Ishikawa (cell line): ENCODE measurements around the gene ZMIZ1.

Experiments used
- CEBPB ChIP-seq: IDR thresholded peaks from 2 replicates; pipeline ENCODE4 v1.6.1; 2012
- CREB1 ChIP-seq: IDR thresholded peaks from 2 replicates; pipeline ENCODE4 v1.6.1; 2012; ENCODE audit warnings: low read depth
- EGR1 ChIP-seq: IDR thresholded peaks from 2 replicates; pipeline ENCODE4 v1.6.1; 2012
- EP300 ChIP-seq: IDR thresholded peaks from 2 replicates; pipeline ENCODE4 v1.6.1; 2012; ENCODE audit warnings: borderline replicate concordance
- NFIC ChIP-seq: IDR thresholded peaks from 2 replicates; pipeline ENCODE4 v1.6.1; 2012
- RAD21 ChIP-seq: IDR thresholded peaks from 2 replicates; pipeline ENCODE4 v1.6.1; 2012; ENCODE audit warnings: low read depth
- TAF1 ChIP-seq: IDR thresholded peaks from 2 replicates; pipeline ENCODE4 v1.6.1; 2012; ENCODE audit warnings: low read depth, mild to moderate bottlenecking
- TCF12 ChIP-seq: IDR thresholded peaks from 2 replicates; pipeline ENCODE4 v1.6.1; 2012; ENCODE audit warnings: low read depth
- TEAD4 ChIP-seq: IDR thresholded peaks from 2 replicates; pipeline ENCODE4 v1.6.1; 2012
- YY1 ChIP-seq: IDR thresholded peaks from 2 replicates; pipeline ENCODE4 v1.6.1; 2012; ENCODE audit warnings: low read depth
- TF ChIP-seq, protein P1 (sequence below): IDR thresholded peaks from 2 replicates; pipeline ENCODE4 v1.6.1; 2012; ENCODE audit warnings: low read depth, mild to moderate bottlenecking
- TF ChIP-seq, protein P2 (sequence below): IDR thresholded peaks from 2 replicates; pipeline ENCODE4 v1.6.1; 2012
- TF ChIP-seq, protein P3 (sequence below): IDR thresholded peaks from 2 replicates; pipeline ENCODE4 v1.6.1; 2012

DNA sequence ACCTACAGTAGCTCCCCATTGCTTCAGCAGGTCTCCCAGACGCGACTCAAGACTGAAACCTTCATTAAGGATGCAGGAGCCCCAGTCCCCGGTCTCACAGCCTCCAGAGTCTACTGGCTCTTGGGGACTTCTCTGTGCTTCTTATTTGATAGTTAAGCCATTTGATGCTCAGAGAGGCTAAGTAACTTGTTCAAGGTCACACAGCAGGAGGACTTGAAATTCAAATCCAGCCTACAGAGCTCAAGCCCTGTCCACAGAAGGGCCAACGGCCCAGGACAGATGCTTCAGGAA lies 21.2 kb upstream of the ZMIZ1 start:
- TF ChIP-seq EP300 (no peak), CREB1 (no peak), NFIC (no peak), YY1 (no peak), RAD21 (no peak), EGR1 (no peak), TAF1 (no peak), TEAD4 (no peak), CEBPB (no peak), TCF12 (no peak)
- TF ChIP-seq, protein P1, sequence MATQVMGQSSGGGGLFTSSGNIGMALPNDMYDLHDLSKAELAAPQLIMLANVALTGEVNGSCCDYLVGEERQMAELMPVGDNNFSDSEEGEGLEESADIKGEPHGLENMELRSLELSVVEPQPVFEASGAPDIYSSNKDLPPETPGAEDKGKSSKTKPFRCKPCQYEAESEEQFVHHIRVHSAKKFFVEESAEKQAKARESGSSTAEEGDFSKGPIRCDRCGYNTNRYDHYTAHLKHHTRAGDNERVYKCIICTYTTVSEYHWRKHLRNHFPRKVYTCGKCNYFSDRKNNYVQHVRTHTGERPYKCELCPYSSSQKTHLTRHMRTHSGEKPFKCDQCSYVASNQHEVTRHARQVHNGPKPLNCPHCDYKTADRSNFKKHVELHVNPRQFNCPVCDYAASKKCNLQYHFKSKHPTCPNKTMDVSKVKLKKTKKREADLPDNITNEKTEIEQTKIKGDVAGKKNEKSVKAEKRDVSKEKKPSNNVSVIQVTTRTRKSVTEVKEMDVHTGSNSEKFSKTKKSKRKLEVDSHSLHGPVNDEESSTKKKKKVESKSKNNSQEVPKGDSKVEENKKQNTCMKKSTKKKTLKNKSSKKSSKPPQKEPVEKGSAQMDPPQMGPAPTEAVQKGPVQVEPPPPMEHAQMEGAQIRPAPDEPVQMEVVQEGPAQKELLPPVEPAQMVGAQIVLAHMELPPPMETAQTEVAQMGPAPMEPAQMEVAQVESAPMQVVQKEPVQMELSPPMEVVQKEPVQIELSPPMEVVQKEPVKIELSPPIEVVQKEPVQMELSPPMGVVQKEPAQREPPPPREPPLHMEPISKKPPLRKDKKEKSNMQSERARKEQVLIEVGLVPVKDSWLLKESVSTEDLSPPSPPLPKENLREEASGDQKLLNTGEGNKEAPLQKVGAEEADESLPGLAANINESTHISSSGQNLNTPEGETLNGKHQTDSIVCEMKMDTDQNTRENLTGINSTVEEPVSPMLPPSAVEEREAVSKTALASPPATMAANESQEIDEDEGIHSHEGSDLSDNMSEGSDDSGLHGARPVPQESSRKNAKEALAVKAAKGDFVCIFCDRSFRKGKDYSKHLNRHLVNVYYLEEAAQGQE, result no peak
- TF ChIP-seq, protein P2, sequence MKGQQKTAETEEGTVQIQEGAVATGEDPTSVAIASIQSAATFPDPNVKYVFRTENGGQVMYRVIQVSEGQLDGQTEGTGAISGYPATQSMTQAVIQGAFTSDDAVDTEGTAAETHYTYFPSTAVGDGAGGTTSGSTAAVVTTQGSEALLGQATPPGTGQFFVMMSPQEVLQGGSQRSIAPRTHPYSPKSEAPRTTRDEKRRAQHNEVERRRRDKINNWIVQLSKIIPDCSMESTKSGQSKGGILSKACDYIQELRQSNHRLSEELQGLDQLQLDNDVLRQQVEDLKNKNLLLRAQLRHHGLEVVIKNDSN, result no peak
- TF ChIP-seq, protein P3, sequence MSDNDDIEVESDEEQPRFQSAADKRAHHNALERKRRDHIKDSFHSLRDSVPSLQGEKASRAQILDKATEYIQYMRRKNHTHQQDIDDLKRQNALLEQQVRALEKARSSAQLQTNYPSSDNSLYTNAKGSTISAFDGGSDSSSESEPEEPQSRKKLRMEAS, result no peak
